Vagina (tissue), 2 donors: ENCODE results near the gene PLA2G2D.

Source experiments
- POLR2A ChIP-seq, 2 donors: fragments of 450-650 bp; IDR thresholded peaks; one replicate each; pipeline ENCODE4 v1.6.1; 2017; ENCODE audit warnings: antibody characterized with exemption in 2 of 2, mild to moderate bottlenecking in 2 of 2, moderate library complexity in 2 of 2
- POLR2AphosphoS5 ChIP-seq, 2 donors: sonication (generic); formaldehyde crosslinking; IDR thresholded peaks; one replicate each; pipeline ENCODE4 v1.9.0; 2017; ENCODE audit warnings: antibody characterized with exemption in 2 of 2, mild to moderate bottlenecking in 2 of 2, low read depth in 1 of 2; ENCODE audit not compliant: insufficient read depth in 1 of 2
- TF ChIP-seq, protein P1 (sequence below), 3 experiments: fragments of 450-650 bp in 2 of 3; fragments of 200-600 bp in 1 of 3; sonication (generic) in 1 of 3; IDR thresholded peaks; one replicate each; pipeline ENCODE4 v1.5.1; 2017 to 2019; ENCODE audit warnings: antibody characterized with exemption in 3 of 3, mild to moderate bottlenecking in 2 of 3, moderate library complexity in 2 of 3

DNA sequence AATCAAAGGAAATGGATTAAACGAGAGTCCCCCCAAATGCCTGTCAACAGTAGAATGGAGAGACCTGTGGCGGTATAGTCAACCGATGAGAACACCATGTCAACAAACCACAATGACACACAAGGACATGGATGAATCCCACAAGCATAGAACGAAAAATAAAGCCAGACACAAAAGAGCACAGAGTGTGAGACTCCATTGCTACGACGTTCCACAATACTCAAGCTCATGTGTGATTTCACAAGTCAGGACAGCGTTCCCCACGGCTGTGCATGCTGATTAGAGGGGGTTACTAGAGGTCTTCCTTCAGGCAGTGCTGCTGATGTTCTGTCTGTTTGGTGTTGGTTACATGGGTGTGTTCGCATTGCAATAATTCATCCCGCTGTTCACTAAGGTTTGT is 5.8 kb upstream of the PLA2G2D start:
- TF ChIP-seq, protein P1, sequence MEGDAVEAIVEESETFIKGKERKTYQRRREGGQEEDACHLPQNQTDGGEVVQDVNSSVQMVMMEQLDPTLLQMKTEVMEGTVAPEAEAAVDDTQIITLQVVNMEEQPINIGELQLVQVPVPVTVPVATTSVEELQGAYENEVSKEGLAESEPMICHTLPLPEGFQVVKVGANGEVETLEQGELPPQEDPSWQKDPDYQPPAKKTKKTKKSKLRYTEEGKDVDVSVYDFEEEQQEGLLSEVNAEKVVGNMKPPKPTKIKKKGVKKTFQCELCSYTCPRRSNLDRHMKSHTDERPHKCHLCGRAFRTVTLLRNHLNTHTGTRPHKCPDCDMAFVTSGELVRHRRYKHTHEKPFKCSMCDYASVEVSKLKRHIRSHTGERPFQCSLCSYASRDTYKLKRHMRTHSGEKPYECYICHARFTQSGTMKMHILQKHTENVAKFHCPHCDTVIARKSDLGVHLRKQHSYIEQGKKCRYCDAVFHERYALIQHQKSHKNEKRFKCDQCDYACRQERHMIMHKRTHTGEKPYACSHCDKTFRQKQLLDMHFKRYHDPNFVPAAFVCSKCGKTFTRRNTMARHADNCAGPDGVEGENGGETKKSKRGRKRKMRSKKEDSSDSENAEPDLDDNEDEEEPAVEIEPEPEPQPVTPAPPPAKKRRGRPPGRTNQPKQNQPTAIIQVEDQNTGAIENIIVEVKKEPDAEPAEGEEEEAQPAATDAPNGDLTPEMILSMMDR (IDR thresholded peaks at IDR 0.05) = no peak
- TF ChIP-seq POLR2AphosphoS5 (IDR thresholded peaks at IDR 0.05; ENCODE audit: insufficient read depth in 1 of 2, low read depth in 1 of 2) (no peak), POLR2A (IDR thresholded peaks at IDR 0.05) (no peak)
